ENCODE results near the gene BARD1.

BARD1 gene

GRCh38 chr2:214676421-214677089 lies 132.9 kb downstream of the BARD1 start:
- H3K27ac ChIP-seq, result no peak overlapping the region
- H3K4me1 ChIP-seq, result no peaks in the 10 kb centered on the region
- peaks cover 0 to 8% (median 0%) of the 10 kb centered on the region in 3 donors for H3K9me3 ChIP-seq
- H3K27me3 ChIP-seq, result no peaks in the 10 kb centered on the region
- no peak for DNase-seq
- intact Hi-C loops (cut with DNase I; ENCODE audit: low total_unique reads), result no loop called here
- H3K36me3 ChIP-seq, result no peaks in the 10 kb centered on the region
- TF ChIP-seq CTCF (IDR thresholded peaks at IDR 0.05), result no peak
- H3K4me3 ChIP-seq, result no peak overlapping the region
